Fibroblast of the aortic adventitia (primary cell): ENCODE measurements around the gene SYTL2. TPM values are rescaled to one million over a fixed set of nuclear protein-coding genes. Genes with fewer than 3 reads are reported as not detected.

ENCODE experiments used
- DNase-seq: peaks from one replicate; pipeline ENCODE4 v3.0.0-alpha.2; 2010; ENCODE audit warnings: low read depth
- H3K4me3 ChIP-seq: 2 replicates; pipeline ENCODE4 v1.5.1; 2011; ENCODE audit warnings: low read depth, mild to moderate bottlenecking, control low read depth, low read length, moderate library complexity
- CTCF ChIP-seq: IDR thresholded peaks from 2 replicates; pipeline ENCODE4 v1.5.1; 2011; ENCODE audit warnings: mild to moderate bottlenecking, low read length, control low read depth, inconsistent platforms; ENCODE audit not compliant: insufficient read depth
- total RNA-seq: library from RNA; depleted of rRNA; stranded (reverse); fragments of >200 nt; gene quantifications from 2 replicates; pipeline ENCODE4 v1.2.3, GENCODE V29; 2012; ENCODE audit warnings: low replicate concordance

SYTL2 gene
- total RNA-seq, 1 donor, result 5.2 TPM

GRCh38 chr11:85647078-85647477 lies 163.9 kb downstream of the SYTL2 start:
- H3K4me3 ChIP-seq, result peak overlapping the region; percentile 89
- no peak for TF ChIP-seq CTCF
- DNase-seq, result no peak

Other genes starting within 250 kb of the SYTL2 start
- 3.0 and 5.8 TPM in 2 replicates for gene DLG2, start 183.8 kb downstream of the SYTL2 start, total RNA-seq
- gene TMEM126B, start 182.5 kb downstream of the SYTL2 start, total RNA-seq, result 89.9 and 112 TPM in 2 replicates
- 61.5 and 66.2 TPM in 2 replicates for gene TMEM126A, start 163.2 kb downstream of the SYTL2 start, total RNA-seq
- 33.1 and 50.9 TPM in 2 replicates for gene CREBZF, start 146.0 kb downstream of the SYTL2 start, total RNA-seq
- gene CCDC89, start 124.9 kb downstream of the SYTL2 start, total RNA-seq, result 4.2 and 7.9 TPM in 2 replicates
- gene CCDC83, start 44.2 kb upstream of the SYTL2 start, total RNA-seq, result not detected in 2 replicates